T-cell (primary cell): ENCODE data around the gene IL17RC. TPM values are rescaled to one million over a fixed set of nuclear protein-coding genes. Genes with fewer than 3 reads are reported as not detected.

Source experiments
- ATAC-seq, 4 experiments: fragments of 200-7000 bp in 3 of 4; fragments of 150-1000 bp in 1 of 4; cut with Tn5 transposase; replicated peaks in 1 of 4; 1 replicate in 3 of 4; 2 replicates in 1 of 4; pipeline ENCODE4 v1.10.0; 2021; ENCODE audit warnings: moderate library complexity in 3 of 4, mild to moderate bottlenecking in 2 of 4, moderate number of reproducible peaks in 1 of 4
- CTCF ChIA-PET, 2 donors: fragments of 300-600 bp; sonication (Branson Sonifier 250); formaldehyde crosslinking; loops; one replicate each; lab custom pipeline; 2022; ENCODE audit warnings: antibody characterized with exemption in 2 of 2; lab: Charles Lee
- POLR2A ChIA-PET, 2 donors: fragments of 300-600 bp; sonication (Branson Sonifier 250); formaldehyde crosslinking; loops; one replicate each; lab custom pipeline; 2022; ENCODE audit warnings: antibody characterized with exemption in 2 of 2; lab: Charles Lee
- DNase-seq, 35 experiments: peaks; one replicate each; pipeline versions ENCODE4 v3.0.0 to v3.0.0-alpha.2; 2013 to 2023
- H3K27ac ChIP-seq: one replicate; pipeline ENCODE4 v1.5.1; 2013; ENCODE audit warnings: low read length
- H3K27me3 ChIP-seq, 2 experiments: replicated peaks in 1 of 2; 1 replicate in 1 of 2; 2 replicates in 1 of 2; pipeline versions ENCODE4 v1.6.1 to v1.7.0; 2013; ENCODE audit warnings: low read length in 1 of 2, mixed read lengths in 1 of 2; ENCODE audit not compliant: control insufficient read depth in 2 of 2, insufficient read depth in 2 of 2; ENCODE audit errors: extremely low read depth in 1 of 2
- H3K36me3 ChIP-seq, 2 donors: 1 replicate in 1 of 2; 2 replicates in 1 of 2; pipeline versions ENCODE4 v1.6.1 to v1.7.0; 2013; ENCODE audit warnings: low read length in 1 of 2; ENCODE audit not compliant: control insufficient read depth in 2 of 2, insufficient read depth in 1 of 2; ENCODE audit errors: extremely low read depth in 1 of 2
- H3K4me1 ChIP-seq, 2 experiments: 1 replicate in 1 of 2; 2 replicates in 1 of 2; pipeline versions ENCODE4 v1.6.1 to v1.7.0; 2013; ENCODE audit warnings: low read length in 2 of 2, mixed read lengths in 1 of 2; ENCODE audit not compliant: insufficient read depth in 2 of 2, control insufficient read depth in 1 of 2; ENCODE audit errors: extremely low read depth in 1 of 2
- H3K4me3 ChIP-seq, 2 donors: 1 replicate in 1 of 2; 2 replicates in 1 of 2; pipeline versions ENCODE4 v1.5.1 to v1.7.0; 2013; ENCODE audit warnings: mild to moderate bottlenecking in 2 of 2, low read length in 1 of 2, moderate library complexity in 1 of 2; ENCODE audit not compliant: control insufficient read depth in 1 of 2; ENCODE audit errors: extremely low read depth in 1 of 2
- H3K9me3 ChIP-seq: 2 replicates; pipeline ENCODE4 v1.7.0; 2013
- H3K27ac Mint-ChIP-seq, 2 donors: one replicate each; pipeline ENCODE4 v1.8.0; 2020 to 2021; ENCODE audit warnings: mild to moderate bottlenecking in 2 of 2, mixed read lengths in 2 of 2
- H3K27me3 Mint-ChIP-seq, 2 donors: one replicate each; pipeline ENCODE4 v1.8.0; 2021 to 2022; ENCODE audit warnings: mixed read lengths in 2 of 2
- H3K36me3 Mint-ChIP-seq: one replicate; pipeline ENCODE4 v1.8.0; 2021; ENCODE audit warnings: mixed read lengths
- H3K4me1 Mint-ChIP-seq, 3 donors: one replicate each; pipeline ENCODE4 v1.8.0; 2020 to 2022; ENCODE audit warnings: mixed read lengths in 3 of 3, mild to moderate bottlenecking in 1 of 3
- H3K4me3 Mint-ChIP-seq, 3 donors: one replicate each; pipeline ENCODE4 v1.8.0; 2020 to 2022; ENCODE audit warnings: mild to moderate bottlenecking in 3 of 3, mixed read lengths in 3 of 3, moderate library complexity in 3 of 3
- H3K9me3 Mint-ChIP-seq, 3 donors: one replicate each; pipeline ENCODE4 v1.8.0; 2020 to 2022; ENCODE audit warnings: mixed read lengths in 3 of 3
- WGBS: methylation state at CpG from one replicate; pipeline ENCODE4 v1.1.5; 2013; ENCODE audit warnings: missing lambda C conversion rate; ENCODE audit not compliant: insufficient coverage; 5-methylcytosine and 5-hydroxymethylcytosine counted together
- total RNA-seq, 35 experiments: library from RNA in 6 of 35; stranded (reverse) in 6 of 35; fragments of 120-200 nt in 1 of 35; gene quantifications; one replicate each; pipeline versions ENCODE4 v1.2.1 to v1.2.4 and lab custom pipeline; 2013 to 2026

Gene IL17RC
- total RNA-seq, 5 donors from 2014 or later (not counting 1 experiment from before 2014, with no cell fraction given), result 0.54 to 1.2 (median 0.80) TPM

DNA sequence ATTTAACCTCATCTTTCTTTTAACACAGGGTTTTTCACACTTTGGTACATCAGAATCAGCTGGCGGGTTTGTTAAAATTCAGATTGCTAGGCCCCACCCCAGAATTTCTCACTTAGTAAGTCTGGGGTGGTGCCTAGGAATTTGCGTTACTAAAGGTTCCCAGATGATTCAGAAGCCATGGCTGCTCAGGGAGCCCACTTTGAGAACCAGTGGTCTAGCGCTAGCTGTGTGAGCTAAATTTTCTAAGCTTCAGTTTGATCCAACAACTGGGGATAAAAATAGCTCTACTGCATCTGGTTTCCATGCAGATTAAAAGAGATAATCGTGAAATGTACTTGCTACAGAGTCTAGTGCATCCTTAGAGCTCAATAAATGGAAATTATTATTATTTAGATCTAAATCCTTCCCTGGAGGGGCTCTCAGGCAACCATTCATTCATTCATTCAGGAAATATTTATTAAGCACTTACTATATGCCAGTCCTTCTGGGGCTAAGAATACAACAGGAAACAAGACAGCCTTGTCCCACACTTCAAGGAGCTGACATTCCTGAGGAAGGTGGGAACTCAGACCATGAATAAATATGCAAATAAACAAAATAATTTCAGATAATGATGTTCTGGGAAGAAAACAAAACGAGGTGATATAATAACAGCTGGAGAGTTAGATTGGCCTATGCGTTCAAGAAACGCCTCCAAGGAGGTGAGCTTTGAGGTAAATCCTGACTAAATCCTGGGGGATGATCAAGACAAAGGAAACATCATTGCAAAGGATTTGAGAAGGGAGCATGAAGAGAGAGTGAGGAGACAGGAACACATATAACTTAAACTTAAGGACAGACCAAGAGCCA lies 33.0 kb upstream of the IL17RC start:
- WGBS, result 72% methylated on average over 4 of the region's 7 CpGs

DNA sequence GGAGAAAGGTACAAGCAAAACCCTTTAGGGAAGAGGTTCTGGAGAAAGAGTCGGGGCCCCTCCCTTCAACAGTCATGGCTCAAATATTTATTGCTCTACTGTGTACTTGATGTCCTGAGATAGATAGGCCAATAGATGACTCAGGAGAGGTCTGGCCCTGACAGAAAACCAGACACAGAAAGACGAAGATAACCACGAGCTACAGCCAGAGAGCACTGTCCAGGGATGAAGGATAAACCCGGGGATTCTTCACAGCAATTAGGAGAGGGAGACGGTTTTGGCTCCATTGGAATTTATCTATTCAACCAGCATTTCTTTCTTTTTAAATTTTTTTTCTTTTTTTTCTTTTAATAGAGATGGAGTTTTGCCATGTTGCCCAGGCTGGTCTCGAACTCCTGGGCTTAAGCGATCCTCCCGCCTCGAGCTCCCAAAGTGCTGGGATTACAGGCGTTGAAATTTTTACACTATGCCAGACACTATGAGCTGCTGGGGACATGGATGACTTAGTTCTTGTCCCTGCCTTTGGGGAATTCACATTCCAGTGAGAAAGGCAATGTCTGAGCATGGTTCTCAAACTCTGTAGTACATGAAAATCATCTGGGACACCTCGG lies 32.2 kb upstream of the IL17RC start:
- ChIA-PET POLR2A (no interaction called here), CTCF (no interaction called here)
- Mint-ChIP-seq H3K4me3 (no peak overlapping the region), H3K36me3 (no peaks in the 10 kb centered on the region), H3K27ac (no peak overlapping the region), H3K27me3 (no peaks in the 10 kb centered on the region), H3K4me1 (peaks cover 0 to 3% (median 0%) of the 10 kb centered on the region in 3 donors), H3K9me3 (no peaks in the 10 kb centered on the region)
- Histone ChIP-seq H3K27me3 (peaks cover 0 to 3% of the 10 kb centered on the region in 2 experiments), H3K27ac (no peak overlapping the region), H3K4me3 (no peak overlapping the region), H3K4me1 (no peaks in the 10 kb centered on the region), H3K9me3 (no peaks in the 10 kb centered on the region), H3K36me3 (no peaks in the 10 kb centered on the region)
- no peak for ATAC-seq
- WGBS, result 97% methylated on average over 6 of the region's 11 CpGs
- no peak for DNase-seq

More for the DNA sequence above, 33.0 kb upstream of the IL17RC start:
- H3K9me3 ChIP-seq, result no peaks in the 10 kb centered on the region
- ATAC-seq (no peak), DNase-seq (no peak)
- H3K9me3 Mint-ChIP-seq, result no peaks in the 10 kb centered on the region
- no peaks in the 10 kb centered on the region for H3K4me1 Mint-ChIP-seq
- no peaks in the 10 kb centered on the region for H3K27me3 Mint-ChIP-seq
- no peaks in the 10 kb centered on the region for H3K4me1 ChIP-seq
- H3K27ac Mint-ChIP-seq, result no peak overlapping the region
- no peaks in the 10 kb centered on the region for H3K36me3 Mint-ChIP-seq
- no peak overlapping the region for H3K4me3 ChIP-seq
- ChIA-PET CTCF (no interaction called here), POLR2A (interaction anchor here in 1 of 2 donors (0.6 kb wide), 2 partner anchors 12 to 26 kb away, joined by 4 read pairs; no protein-coding TSS in a partner anchor)
- no peaks in the 10 kb centered on the region for H3K36me3 ChIP-seq
- no peak overlapping the region for H3K4me3 Mint-ChIP-seq
- peaks cover 0 to 4% of the 10 kb centered on the region in 2 experiments for H3K27me3 ChIP-seq
- no peak overlapping the region for H3K27ac ChIP-seq

GRCh38 chr3:9886328-9886727 lies 30.6 kb upstream of the IL17RC start:
- CTCF ChIA-PET, result interaction anchor here in 1 of 2 donors (0.6 kb wide), 1 partner anchor 46 kb away, joined by 5 read pairs; no protein-coding TSS in a partner anchor
- H3K4me3 ChIP-seq, result no peak overlapping the region
- Mint-ChIP-seq H3K9me3 (no peaks in the 10 kb centered on the region), H3K4me3 (no peak overlapping the region), H3K27ac (no peak overlapping the region), H3K36me3 (no peaks in the 10 kb centered on the region), H3K4me1 (peaks cover 4 to 11% (median 6%) of the 10 kb centered on the region in 3 donors), H3K27me3 (no peaks in the 10 kb centered on the region)
- H3K4me1 ChIP-seq, result peaks cover 4 to 10% of the 10 kb centered on the region in 2 experiments
- no peak overlapping the region for H3K27ac ChIP-seq
- POLR2A ChIA-PET, result no interaction called here
- ATAC-seq (no peak), DNase-seq (no peak)
- no peaks in the 10 kb centered on the region for H3K9me3 ChIP-seq
- no peaks in the 10 kb centered on the region for H3K36me3 ChIP-seq
- no peaks in the 10 kb centered on the region for H3K27me3 ChIP-seq

DNA sequence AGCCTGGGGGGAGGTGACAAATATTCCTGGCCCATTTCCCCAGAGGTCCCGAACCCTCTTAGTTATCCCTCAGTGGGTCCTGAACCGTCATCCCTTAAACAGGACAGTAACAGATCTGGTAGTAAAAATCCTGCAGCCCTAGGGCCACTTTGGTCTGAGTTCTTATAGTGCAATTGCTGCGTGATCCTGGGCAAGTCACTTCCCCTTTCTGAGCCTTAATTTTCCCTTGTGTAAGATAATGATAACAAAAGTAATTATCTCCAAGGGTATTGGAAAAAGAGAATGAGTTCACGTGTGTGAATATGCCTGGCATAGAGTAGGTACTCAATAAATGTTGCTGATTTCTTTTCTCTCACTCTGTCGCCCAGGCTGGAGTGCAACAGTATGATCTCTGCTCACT lies 29.4 kb upstream of the IL17RC start:
- peaks cover 14 to 20% (median 14%) of the 10 kb centered on the region in 3 donors for H3K4me1 Mint-ChIP-seq
- Histone ChIP-seq H3K27me3 (no peaks in the 10 kb centered on the region), H3K27ac (no peak overlapping the region), H3K4me3 (no peak overlapping the region), H3K36me3 (peaks cover 0 to under 1% of the 10 kb centered on the region in 2 donors), H3K4me1 (peaks cover 8 to 18% of the 10 kb centered on the region in 2 experiments), H3K9me3 (no peaks in the 10 kb centered on the region)
- no peak for ATAC-seq
- no peak overlapping the region for H3K27ac Mint-ChIP-seq
- WGBS, result 100% methylated on average over 1 of the region's 5 CpGs
- no peaks in the 10 kb centered on the region for H3K27me3 Mint-ChIP-seq
- no peaks in the 10 kb centered on the region for H3K9me3 Mint-ChIP-seq
- no peak for DNase-seq
- POLR2A ChIA-PET, result no interaction called here
- peaks cover 3% of the 10 kb centered on the region for H3K36me3 Mint-ChIP-seq
- CTCF ChIA-PET, result no interaction called here
- H3K4me3 Mint-ChIP-seq, result no peak overlapping the region

DNA sequence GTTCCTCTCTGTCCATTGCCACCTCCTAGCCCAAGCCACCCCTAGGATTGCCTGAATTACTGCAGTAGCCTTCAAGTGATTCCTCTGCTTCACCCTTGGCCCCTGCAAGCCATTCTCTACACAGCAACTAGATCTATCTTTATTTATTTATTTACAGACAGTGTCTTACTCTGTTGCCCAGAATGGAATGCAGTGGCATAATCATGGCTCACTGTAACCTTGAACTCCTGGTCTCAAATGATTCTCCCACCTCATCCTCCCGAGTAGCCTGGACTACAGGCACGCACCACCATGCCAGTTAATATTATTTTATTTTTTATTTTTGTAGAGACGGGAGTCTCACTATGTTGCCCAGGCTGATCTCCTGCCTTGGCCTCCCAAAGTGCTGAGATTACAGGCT lies 28.4 kb upstream of the IL17RC start:
- Histone ChIP-seq H3K36me3 (peaks cover 3 to 11% of the 10 kb centered on the region in 2 donors), H3K9me3 (no peaks in the 10 kb centered on the region), H3K4me3 (no peak overlapping the region), H3K4me1 (peaks cover 8 to 18% of the 10 kb centered on the region in 2 experiments), H3K27me3 (no peaks in the 10 kb centered on the region), H3K27ac (no peak overlapping the region)
- ATAC-seq (no peak), DNase-seq (no peak)
- Mint-ChIP-seq H3K9me3 (no peaks in the 10 kb centered on the region), H3K36me3 (peaks cover 12% of the 10 kb centered on the region), H3K4me1 (peaks cover 24 to 28% (median 24%) of the 10 kb centered on the region in 3 donors), H3K27ac (no peak overlapping the region), H3K4me3 (no peak overlapping the region), H3K27me3 (no peaks in the 10 kb centered on the region)
- 100% methylated on average over 1 of the region's 3 CpGs for WGBS
- POLR2A ChIA-PET, result no interaction called here
- CTCF ChIA-PET, result interaction anchor here in 1 of 2 donors (0.6 kb wide), 1 partner anchor 88 kb away, joined by 3 read pairs; no protein-coding TSS in a partner anchor

DNA sequence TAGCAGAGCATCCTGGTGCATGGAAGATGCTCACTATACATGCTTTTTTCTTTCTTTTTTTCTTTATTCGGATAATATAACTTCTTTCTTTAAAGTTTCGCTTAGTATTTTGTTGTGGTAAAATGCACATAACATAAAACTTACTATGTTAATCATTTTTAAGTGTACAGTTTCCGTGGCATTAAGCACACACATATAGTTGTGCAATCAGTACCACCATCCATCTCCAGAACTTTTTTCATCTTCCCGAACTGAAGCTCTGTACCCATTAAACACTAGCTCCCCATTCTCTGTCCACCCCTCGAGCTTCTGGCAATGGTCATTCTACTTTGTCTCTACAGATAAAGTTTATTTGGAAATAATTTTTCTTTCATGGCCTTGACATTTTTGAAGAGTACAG lies 27.5 kb upstream of the IL17RC start:
- Histone ChIP-seq H3K27ac (peak overlapping the region; percentile 100), H3K9me3 (no peaks in the 10 kb centered on the region), H3K4me3 (no peak overlapping the region), H3K36me3 (peaks cover 3 to 15% of the 10 kb centered on the region in 2 donors), H3K4me1 (peaks cover 8 to 18% of the 10 kb centered on the region in 2 experiments), H3K27me3 (no peaks in the 10 kb centered on the region)
- Mint-ChIP-seq H3K27me3 (no peaks in the 10 kb centered on the region), H3K9me3 (no peaks in the 10 kb centered on the region), H3K4me3 (peak overlapping the region; percentile 94 to 96 (median 96)), H3K4me1 (peaks cover 31 to 36% (median 32%) of the 10 kb centered on the region in 3 donors), H3K36me3 (peaks cover 17% of the 10 kb centered on the region), H3K27ac (peak overlapping the region; percentile 95 to 98)
- ATAC-seq (no peak), DNase-seq (no peak)
- 100% methylated on average over 2 of the region's 5 CpGs for WGBS
- POLR2A ChIA-PET, result interaction anchor here in 1 of 2 donors (0.6 to 2.5 kb wide), 3 partner anchors 36 to 526 kb away, joined by 4 to 14 read pairs (median 6); partner anchors contain the start of gene CRELD1
- CTCF ChIA-PET, result interaction anchor here (0.6 to 1.2 kb wide), 4 partner anchors 17 to 57 kb away, joined by 3 to 4 read pairs (median 3); no protein-coding TSS in a partner anchor
